ENCODE data around the gene CANX. TPM values are rescaled to one million over a fixed set of nuclear protein-coding genes. Genes with fewer than 3 reads are reported as not detected.

Gene CANX
- total and polyA plus RNA-seq, 2 of the 13 experiments (the other 11 are each of a cell fraction or from before 2014, with no cell fraction given) = 477 to 680 TPM

DNA sequence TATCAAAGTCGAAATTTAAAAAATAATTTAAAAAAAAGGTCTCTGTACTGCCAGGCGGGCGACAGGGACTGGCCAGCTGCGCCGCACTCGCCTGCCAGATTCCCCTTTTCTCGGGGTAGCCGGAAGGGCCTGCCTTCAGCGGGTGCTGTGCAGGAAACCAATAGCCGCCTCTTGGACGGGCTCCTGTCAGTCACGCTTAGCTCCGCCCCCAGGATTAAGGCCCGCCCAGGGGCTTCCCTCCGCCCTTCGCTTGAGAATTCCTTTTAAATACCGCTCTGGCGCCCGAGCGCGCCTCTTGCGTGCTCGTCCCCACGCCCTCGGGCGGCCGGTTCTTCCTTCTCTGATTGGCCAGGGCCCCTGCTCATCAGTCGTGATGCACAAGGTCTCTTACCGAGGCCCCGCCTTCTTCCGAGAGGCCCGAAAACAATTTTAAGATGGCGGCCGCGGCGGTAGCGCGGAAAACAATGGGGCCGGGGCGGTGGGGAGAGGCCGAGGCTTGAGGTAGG lies 33.7 kb downstream of the CANX start, which contains the start of gene MAML1 (continued):
- no peak for TF ChIP-seq ZNF513 (CRISPR knock-in tag; conservative IDR thresholded peaks at IDR 0.05)
- TF ChIP-seq ELF1 (CRISPR knock-in tag; IDR thresholded peaks at IDR 0.05) = peak; percentile 70
- TF ChIP-seq MED1 (CRISPR knock-in tag; IDR thresholded peaks at IDR 0.05) = 0 out of 2 replicates have a peak, but pooled peaks have one; percentile 25
- TF ChIP-seq GMEB1 (CRISPR knock-in tag; IDR thresholded peaks at IDR 0.05; ENCODE audit: borderline replicate concordance) = peak; percentile 96
- TF ChIP-seq SNAI1 (CRISPR knock-in tag; IDR thresholded peaks at IDR 0.05; ENCODE audit: borderline replicate concordance) = no peak
- no peak for TF ChIP-seq ZBTB1 (CRISPR knock-in tag; IDR thresholded peaks at IDR 0.05; ENCODE audit: borderline replicate concordance)
- no peak for TF ChIP-seq NR1H2 (CRISPR knock-in tag; IDR thresholded peaks at IDR 0.05; ENCODE audit: borderline replicate concordance, low read depth)
- peak; percentile 94 for TF ChIP-seq ZBTB14 (CRISPR knock-in tag; IDR thresholded peaks at IDR 0.05)
- TF ChIP-seq POLR2G (IDR thresholded peaks at IDR 0.05; ENCODE audit: low read depth, low read length) = peak; percentile 82
- TF ChIP-seq, protein P1, sequence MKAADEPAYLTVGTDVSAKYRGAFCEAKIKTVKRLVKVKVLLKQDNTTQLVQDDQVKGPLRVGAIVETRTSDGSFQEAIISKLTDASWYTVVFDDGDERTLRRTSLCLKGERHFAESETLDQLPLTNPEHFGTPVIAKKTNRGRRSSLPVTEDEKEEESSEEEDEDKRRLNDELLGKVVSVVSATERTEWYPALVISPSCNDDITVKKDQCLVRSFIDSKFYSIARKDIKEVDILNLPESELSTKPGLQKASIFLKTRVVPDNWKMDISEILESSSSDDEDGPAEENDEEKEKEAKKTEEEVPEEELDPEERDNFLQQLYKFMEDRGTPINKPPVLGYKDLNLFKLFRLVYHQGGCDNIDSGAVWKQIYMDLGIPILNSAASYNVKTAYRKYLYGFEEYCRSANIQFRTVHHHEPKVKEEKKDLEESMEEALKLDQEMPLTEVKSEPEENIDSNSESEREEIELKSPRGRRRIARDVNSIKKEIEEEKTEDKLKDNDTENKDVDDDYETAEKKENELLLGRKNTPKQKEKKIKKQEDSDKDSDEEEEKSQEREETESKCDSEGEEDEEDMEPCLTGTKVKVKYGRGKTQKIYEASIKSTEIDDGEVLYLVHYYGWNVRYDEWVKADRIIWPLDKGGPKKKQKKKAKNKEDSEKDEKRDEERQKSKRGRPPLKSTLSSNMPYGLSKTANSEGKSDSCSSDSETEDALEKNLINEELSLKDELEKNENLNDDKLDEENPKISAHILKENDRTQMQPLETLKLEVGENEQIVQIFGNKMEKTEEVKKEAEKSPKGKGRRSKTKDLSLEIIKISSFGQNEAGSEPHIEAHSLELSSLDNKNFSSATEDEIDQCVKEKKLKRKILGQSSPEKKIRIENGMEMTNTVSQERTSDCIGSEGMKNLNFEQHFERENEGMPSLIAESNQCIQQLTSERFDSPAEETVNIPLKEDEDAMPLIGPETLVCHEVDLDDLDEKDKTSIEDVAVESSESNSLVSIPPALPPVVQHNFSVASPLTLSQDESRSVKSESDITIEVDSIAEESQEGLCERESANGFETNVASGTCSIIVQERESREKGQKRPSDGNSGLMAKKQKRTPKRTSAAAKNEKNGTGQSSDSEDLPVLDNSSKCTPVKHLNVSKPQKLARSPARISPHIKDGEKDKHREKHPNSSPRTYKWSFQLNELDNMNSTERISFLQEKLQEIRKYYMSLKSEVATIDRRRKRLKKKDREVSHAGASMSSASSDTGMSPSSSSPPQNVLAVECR (CRISPR knock-in tag; IDR thresholded peaks at IDR 0.05; ENCODE audit: borderline replicate concordance) = peak; percentile 11; the same call in 1 of the 2 replicates
- TF ChIP-seq ZNF589 (CRISPR knock-in tag; conservative IDR thresholded peaks at IDR 0.05) = no peak
- peak; percentile 64; the same call in 1 of the 2 replicates for TF ChIP-seq ARNT2 (CRISPR knock-in tag; IDR thresholded peaks at IDR 0.05; ENCODE audit: low read depth)
- no peak for TF ChIP-seq ZSCAN20 (CRISPR knock-in tag; IDR thresholded peaks at IDR 0.05; ENCODE audit: borderline replicate concordance)
- TF ChIP-seq, protein P2, sequence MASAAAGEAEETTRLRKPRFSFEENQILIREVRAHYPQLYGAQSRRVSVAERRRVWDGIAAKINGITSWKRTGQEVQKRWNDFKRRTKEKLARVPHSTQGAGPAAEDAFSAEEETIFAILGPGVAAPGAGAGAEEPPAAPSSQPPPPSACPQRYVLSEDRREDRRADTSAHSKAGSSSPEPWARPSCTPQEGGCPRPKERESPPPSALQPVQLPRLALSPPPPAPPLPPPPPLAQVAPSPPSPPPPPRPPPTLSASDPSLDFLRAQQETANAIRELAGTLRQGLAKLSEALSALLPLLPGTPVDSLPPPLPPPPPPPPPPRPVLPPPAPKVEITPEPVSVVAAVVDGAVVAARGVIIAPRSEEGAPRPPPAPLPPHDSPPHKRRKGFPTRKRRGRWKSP (CRISPR knock-in tag; IDR thresholded peaks at IDR 0.05) = peak; percentile 54
- TF ChIP-seq ZNF24 (IDR thresholded peaks at IDR 0.05) = no peak

All from HepG2 (cell line).